Fibroblast of pulmonary artery (primary cell): ENCODE results near the gene RBMS3.
"Not testable (repeated sequence)": the region's sequence is repeated elsewhere in the genome, so short reads cannot be mapped to it uniquely, and the experiment has no call there.

ENCODE experiments used
- DNase-seq: peaks from one replicate; pipeline ENCODE4 v3.0.0-alpha.2; 2010; ENCODE audit warnings: low read depth
- H3K4me3 ChIP-seq: replicated peaks from 2 replicates; pipeline ENCODE4 v1.5.1; 2011; ENCODE audit warnings: low read depth, mild to moderate bottlenecking, control low read depth, low read length, moderate library complexity
- CTCF ChIP-seq: IDR thresholded peaks from 2 replicates; pipeline ENCODE4 v1.5.1; 2011; ENCODE audit warnings: mild to moderate bottlenecking, control low read depth, low read length, inconsistent platforms; ENCODE audit errors: missing control alignments

The RBMS3 gene

GRCh38 chr3:30020380-30020779 is 739.5 kb downstream of the RBMS3 start:
- H3K4me3 ChIP-seq, result no peak overlapping the region
- no peak for TF ChIP-seq CTCF
- DNase-seq, result no peak

DNA sequence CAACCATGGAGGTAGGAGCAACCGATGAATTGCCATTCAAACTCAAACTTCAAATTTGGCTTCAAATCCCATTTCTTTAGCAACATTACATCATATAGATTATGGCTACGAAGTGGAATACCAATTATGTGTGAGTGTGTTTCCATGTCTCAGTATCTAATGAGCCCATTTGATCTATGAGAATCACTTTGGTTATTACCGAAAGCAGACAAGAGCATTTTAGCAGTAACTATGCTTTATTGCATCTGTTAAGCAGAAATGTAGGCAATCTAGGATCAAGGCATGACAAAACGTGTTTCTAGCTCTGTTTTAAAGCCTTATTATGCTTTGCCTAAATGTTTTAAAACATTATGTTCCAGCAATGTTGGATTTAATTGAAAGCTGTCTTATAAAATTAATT is 743.6 kb downstream of the RBMS3 start:
- H3K4me3 ChIP-seq, result no peak overlapping the region
- TF ChIP-seq CTCF, result no peak

GRCh38 chr3:30026851-30027250 is 746.0 kb downstream of the RBMS3 start:
- no peak overlapping the region for H3K4me3 ChIP-seq
- DNase-seq, result no peak
- no peak for TF ChIP-seq CTCF

More for the DNA sequence above, 743.6 kb downstream of the RBMS3 start:
- no peak for DNase-seq

DNA sequence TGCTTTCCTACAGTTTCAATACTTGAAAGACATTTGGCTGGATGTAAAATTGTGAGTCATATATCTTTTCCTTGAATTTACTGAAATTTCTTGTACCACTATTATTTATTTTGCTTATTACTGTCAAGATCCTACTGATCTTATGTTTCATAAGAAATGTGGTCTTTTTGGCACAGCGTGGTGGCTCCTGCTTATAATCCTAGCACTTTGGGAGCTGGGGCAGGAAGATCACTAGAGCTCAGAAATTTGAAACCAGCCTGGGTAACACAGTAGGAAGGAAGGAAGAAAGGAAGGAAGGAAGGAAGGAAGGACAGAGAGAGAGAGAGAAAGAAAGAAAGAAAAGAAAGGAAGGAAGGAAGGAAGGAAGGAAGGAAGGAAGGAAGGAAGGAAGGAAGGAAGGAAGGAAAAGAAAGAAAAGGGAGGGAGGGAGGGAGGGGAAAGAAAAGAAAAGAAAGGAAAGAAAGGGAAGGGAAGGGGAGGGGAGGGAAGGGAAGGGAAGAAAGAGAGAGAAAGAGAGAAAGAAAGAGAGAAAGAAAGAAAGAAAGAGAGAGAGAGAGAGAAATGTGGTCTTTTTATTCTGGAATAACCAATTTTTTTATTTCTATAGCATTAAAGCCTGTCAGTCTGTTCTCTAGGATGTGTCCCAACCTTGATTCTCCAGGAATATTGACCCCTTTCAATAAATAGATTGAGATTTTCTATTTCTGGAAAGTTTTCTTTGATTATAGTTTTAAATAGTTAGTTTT is 753.5 kb downstream of the RBMS3 start:
- TF ChIP-seq CTCF, result no peak
- no peak overlapping the region for H3K4me3 ChIP-seq
- no peak for DNase-seq

DNA sequence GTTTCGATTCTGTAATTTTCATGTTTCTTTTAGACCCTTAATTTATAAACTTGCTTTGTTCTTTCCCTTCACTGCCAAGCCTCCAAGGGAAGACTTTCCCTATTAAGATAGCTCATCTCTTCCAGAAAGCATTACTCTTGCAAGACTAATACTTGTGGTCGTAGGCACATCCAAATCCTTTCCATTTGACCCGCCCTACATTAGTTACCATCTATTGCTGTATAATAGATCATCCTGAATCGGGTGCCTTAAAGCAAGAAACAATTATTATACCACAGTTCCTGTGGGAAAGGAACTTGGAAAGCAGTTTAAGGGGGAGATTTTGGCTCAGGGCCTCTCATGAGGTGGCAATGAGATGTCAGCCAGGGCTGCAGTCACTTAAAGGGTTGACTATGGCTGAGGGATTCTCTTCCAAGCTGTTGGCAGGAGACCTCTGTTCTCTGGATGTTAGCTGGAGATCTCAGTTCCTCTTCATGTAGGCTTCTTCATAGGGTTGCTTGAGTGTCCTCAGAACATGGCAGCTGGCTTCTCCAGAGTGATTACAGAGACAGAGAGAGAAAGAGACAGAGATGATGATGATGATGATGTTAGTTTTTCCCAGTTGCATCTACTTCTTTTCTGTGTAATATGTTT is 755.2 kb downstream of the RBMS3 start:
- TF ChIP-seq CTCF, result no peak
- no peak for DNase-seq
- no peak overlapping the region for H3K4me3 ChIP-seq

GRCh38 chr3:30040126-30040525 is 759.3 kb downstream of the RBMS3 start:
- no peak for TF ChIP-seq CTCF
- H3K4me3 ChIP-seq, result no peak overlapping the region
- no peak for DNase-seq

- H3K4me3 ChIP-seq, result not testable (repeated sequence)
- DNase-seq, result peak; percentile 17
Measured at GRCh38 chr3:30041481-30041880, 760.6 kb downstream of the RBMS3 start.
